HCT116 (cell line): ENCODE results near the gene XK. TPM values are rescaled to one million over a fixed set of nuclear protein-coding genes. Genes with fewer than 3 reads are reported as not detected.

Experiments used
- ATAC-seq: fragments of 200-7000 bp; cut with Tn5 transposase; 2 replicates; pipeline ENCODE4 v1.9.1; 2020; ENCODE audit warnings: mild to moderate bottlenecking, moderate library complexity
- BruUV-seq: library from RNA; stranded (reverse); fragments of 400-500 nt; replicated peaks from 2 replicates; lab custom pipeline; 2021; lab: Mats Ljungman, UMichigan
- CTCF ChIA-PET: fragments of 300-600 bp; sonication (Branson Sonifier 250); formaldehyde crosslinking; loops from one replicate; lab custom pipeline; 2021; ENCODE audit warnings: antibody characterized with exemption; lab: Charles Lee
- POLR2A ChIA-PET: fragments of 300-600, 350-600 bp; sonication (Branson Sonifier 250); formaldehyde crosslinking; loops from one replicate; lab custom pipeline; 2021; ENCODE audit warnings: antibody characterized with exemption; lab: Charles Lee
- RAD21 ChIA-PET, 2 experiments: fragments of 300-600 bp; sonication (Branson Sonifier 250); formaldehyde crosslinking; loops; one replicate each; lab custom pipeline; 2023; ENCODE audit warnings: low total read pairs in 2 of 2; ENCODE audit not compliant: uncharacterized antibody in 2 of 2, unreplicated experiment in 2 of 2, low non-redundant PET in 1 of 2; lab: Charles Lee
- DNase-seq: peaks from one replicate; pipeline ENCODE4 v3.0.0-alpha.2; 2010; ENCODE audit warnings: low read depth, low spot score
- H2AFZ ChIP-seq: fragments of 200-600 bp; shearing (Covaris generic), sonication (generic); 2 replicates; pipeline ENCODE4 v1.6.1; 2017; ENCODE audit warnings: low read depth, mixed run types, mixed read lengths, antibody characterized with exemption, low read length; ENCODE audit not compliant: poor library complexity, severe bottlenecking
- H3K27ac ChIP-seq: 2 replicates; pipeline ENCODE4 v1.5.1; 2012; ENCODE audit warnings: low read depth, low read length
- H3K27me3 ChIP-seq: fragments of 200-600 bp; sonication (generic); 2 replicates; pipeline ENCODE4 v1.6.1; 2016; ENCODE audit warnings: mixed run types, low read length, mixed read lengths; ENCODE audit not compliant: insufficient read depth
- H3K36me3 ChIP-seq, 2 experiments: fragments of 200-500 bp in 1 of 2; fragments of 200-600 bp in 1 of 2; sonication (Bioruptor generic) in 1 of 2; sonication (generic) in 1 of 2; 2 replicates each; pipeline versions ENCODE4 v1.5.1 to v1.6.1; 2014 to 2016; ENCODE audit warnings: low read length in 2 of 2, inconsistent platforms in 1 of 2, mixed read lengths in 1 of 2, mixed run types in 1 of 2; ENCODE audit not compliant: insufficient read depth in 2 of 2, control insufficient read depth in 1 of 2
- H3K4me1 ChIP-seq, 2 experiments: fragments of 200-600 bp in 1 of 2; sonication (generic) in 1 of 2; 2 replicates each; pipeline versions ENCODE4 v1.5.1 to v1.6.1; 2012 to 2017; ENCODE audit warnings: low read length in 2 of 2, inconsistent platforms in 1 of 2, mild to moderate bottlenecking in 1 of 2, mixed read lengths in 1 of 2, mixed run types in 1 of 2, moderate library complexity in 1 of 2; ENCODE audit not compliant: insufficient read depth in 2 of 2, control insufficient read depth in 1 of 2
- H3K4me2 ChIP-seq: fragments of 200-600 bp; sonication (generic); 2 replicates; pipeline ENCODE4 v1.6.1; 2017; ENCODE audit warnings: mixed run types, low read length, mixed read lengths
- H3K4me3 ChIP-seq, 2 experiments: fragments of 200-600 bp in 1 of 2; sonication (generic) in 1 of 2; replicated peaks in 1 of 2; 2 replicates each; pipeline ENCODE4 v1.5.1; 2011 to 2016; ENCODE audit warnings: low read length in 2 of 2, control low read depth in 1 of 2, low read depth in 1 of 2, mild to moderate bottlenecking in 1 of 2, mixed read lengths in 1 of 2, mixed run types in 1 of 2
- H3K79me2 ChIP-seq: fragments of 200-600 bp; sonication (generic); 2 replicates; pipeline ENCODE4 v1.6.1; 2017; ENCODE audit warnings: mild to moderate bottlenecking, mixed run types, low read length, moderate library complexity, mixed read lengths; ENCODE audit not compliant: insufficient read depth
- H3K9ac ChIP-seq: fragments of 200-600 bp; sonication (generic); 2 replicates; pipeline ENCODE4 v1.6.1; 2016; ENCODE audit warnings: low read length, mixed read lengths
- H3K9me2 ChIP-seq: fragments of 200-600 bp; sonication (generic), shearing (Covaris generic); 2 replicates; pipeline ENCODE4 v1.6.1; 2017; ENCODE audit warnings: mixed run types, mild to moderate bottlenecking, moderate library complexity; ENCODE audit not compliant: insufficient read depth
- H3K9me3 ChIP-seq, 2 experiments: fragments of 200-500 bp in 1 of 2; fragments of 200-600 bp in 1 of 2; sonication (Bioruptor generic) in 1 of 2; sonication (generic) in 1 of 2; 2 replicates each; pipeline ENCODE4 v1.6.1; 2014 to 2017; ENCODE audit warnings: low read length in 2 of 2, mixed read lengths in 2 of 2, inconsistent platforms in 1 of 2, low read depth in 1 of 2, mild to moderate bottlenecking in 1 of 2, mixed run types in 1 of 2, moderate library complexity in 1 of 2; ENCODE audit not compliant: control insufficient read depth in 1 of 2, insufficient read depth in 1 of 2
- H4K20me1 ChIP-seq: fragments of 200-600 bp; sonication (generic), shearing (Covaris generic); 2 replicates; pipeline ENCODE4 v1.6.1; 2017; ENCODE audit warnings: mixed run types, mild to moderate bottlenecking, moderate library complexity; ENCODE audit not compliant: insufficient read depth
- ATF3 ChIP-seq: IDR thresholded peaks from 2 replicates; pipeline ENCODE4 v1.6.1; 2012
- CBX3 ChIP-seq: IDR thresholded peaks from 2 replicates; pipeline ENCODE4 v1.6.1; 2012; ENCODE audit warnings: low read depth
- CEBPB ChIP-seq: IDR thresholded peaks from 2 replicates; pipeline ENCODE4 v1.6.1; 2012; ENCODE audit warnings: low read depth
- EGR1 ChIP-seq: IDR thresholded peaks from 2 replicates; pipeline ENCODE4 v1.6.1; 2012; ENCODE audit warnings: low read depth
- EZH2 ChIP-seq: fragments of 200-600 bp; sonication (generic); IDR thresholded peaks from 2 replicates; pipeline ENCODE4 v1.6.1; 2017; ENCODE audit warnings: antibody characterized with exemption, mixed run types
- FOSL1 ChIP-seq: IDR thresholded peaks from 2 replicates; pipeline ENCODE4 v1.6.1; 2012; ENCODE audit warnings: low read depth
- POLR2AphosphoS5 ChIP-seq: IDR thresholded peaks from 2 replicates; pipeline ENCODE4 v1.6.1; 2011; ENCODE audit warnings: mild to moderate bottlenecking, low read depth, low read length, moderate library complexity
- RAD21 ChIP-seq: IDR thresholded peaks from 2 replicates; pipeline ENCODE4 v1.6.1; 2012; ENCODE audit warnings: low read depth, mild to moderate bottlenecking
- SIN3A ChIP-seq: IDR thresholded peaks from 2 replicates; pipeline ENCODE4 v1.6.1; 2012; ENCODE audit warnings: low read depth
- SP1 ChIP-seq: IDR thresholded peaks from 2 replicates; pipeline ENCODE4 v1.6.1; 2012; ENCODE audit warnings: low read depth
- SRF ChIP-seq: IDR thresholded peaks from 2 replicates; pipeline ENCODE4 v1.6.1; 2012; ENCODE audit warnings: low read depth
- TCF7L2 ChIP-seq: IDR thresholded peaks from 2 replicates; pipeline ENCODE4 v1.7.0; 2011; ENCODE audit warnings: borderline replicate concordance, inconsistent platforms; ENCODE audit not compliant: insufficient read depth, insufficient read length; ENCODE audit errors: extremely low read depth
- YY1 ChIP-seq: IDR thresholded peaks from 2 replicates; pipeline ENCODE4 v1.6.1; 2011; ENCODE audit warnings: low read length, low read depth, moderate library complexity, mild to moderate bottlenecking; ENCODE audit not compliant: insufficient replicate concordance; ENCODE audit errors: extremely low read depth
- ZFX ChIP-seq: fragments of 450-650 bp; IDR thresholded peaks from 2 replicates; pipeline ENCODE4 v1.6.1; 2017
- intact Hi-C: fragments of 100-400 bp; cut with micrococcal nuclease; formaldehyde crosslinking; loops from 2 replicates; pipeline ENCODE4 v1.10.0; 2022
- total RNA-seq: library from RNA; stranded (reverse); gene quantifications from one replicate; pipeline ENCODE4 v1.2.1, GENCODE V29; 2021; ENCODE audit not compliant: unreplicated experiment
- TF ChIP-seq, protein P1 (sequence below): IDR thresholded peaks from 2 replicates; pipeline ENCODE4 v1.6.1; 2012; ENCODE audit warnings: low read depth

The XK gene
- total RNA-seq, 1 experiment from 2014 or later, result 2.6 TPM

GRCh38 chrX:37697169-37697760 lies 11.7 kb downstream of the XK start:
- RAD21 ChIA-PET, result no interaction called here
- H3K27me3 ChIP-seq, result no peaks in the 10 kb centered on the region
- intact Hi-C loops, result no loop called here
- no peaks in the 10 kb centered on the region for H4K20me1 ChIP-seq
- no peak for TF ChIP-seq CEBPB
- TF ChIP-seq SP1, result no peak
- TF ChIP-seq SRF, result no peak
- TF ChIP-seq, protein P1, sequence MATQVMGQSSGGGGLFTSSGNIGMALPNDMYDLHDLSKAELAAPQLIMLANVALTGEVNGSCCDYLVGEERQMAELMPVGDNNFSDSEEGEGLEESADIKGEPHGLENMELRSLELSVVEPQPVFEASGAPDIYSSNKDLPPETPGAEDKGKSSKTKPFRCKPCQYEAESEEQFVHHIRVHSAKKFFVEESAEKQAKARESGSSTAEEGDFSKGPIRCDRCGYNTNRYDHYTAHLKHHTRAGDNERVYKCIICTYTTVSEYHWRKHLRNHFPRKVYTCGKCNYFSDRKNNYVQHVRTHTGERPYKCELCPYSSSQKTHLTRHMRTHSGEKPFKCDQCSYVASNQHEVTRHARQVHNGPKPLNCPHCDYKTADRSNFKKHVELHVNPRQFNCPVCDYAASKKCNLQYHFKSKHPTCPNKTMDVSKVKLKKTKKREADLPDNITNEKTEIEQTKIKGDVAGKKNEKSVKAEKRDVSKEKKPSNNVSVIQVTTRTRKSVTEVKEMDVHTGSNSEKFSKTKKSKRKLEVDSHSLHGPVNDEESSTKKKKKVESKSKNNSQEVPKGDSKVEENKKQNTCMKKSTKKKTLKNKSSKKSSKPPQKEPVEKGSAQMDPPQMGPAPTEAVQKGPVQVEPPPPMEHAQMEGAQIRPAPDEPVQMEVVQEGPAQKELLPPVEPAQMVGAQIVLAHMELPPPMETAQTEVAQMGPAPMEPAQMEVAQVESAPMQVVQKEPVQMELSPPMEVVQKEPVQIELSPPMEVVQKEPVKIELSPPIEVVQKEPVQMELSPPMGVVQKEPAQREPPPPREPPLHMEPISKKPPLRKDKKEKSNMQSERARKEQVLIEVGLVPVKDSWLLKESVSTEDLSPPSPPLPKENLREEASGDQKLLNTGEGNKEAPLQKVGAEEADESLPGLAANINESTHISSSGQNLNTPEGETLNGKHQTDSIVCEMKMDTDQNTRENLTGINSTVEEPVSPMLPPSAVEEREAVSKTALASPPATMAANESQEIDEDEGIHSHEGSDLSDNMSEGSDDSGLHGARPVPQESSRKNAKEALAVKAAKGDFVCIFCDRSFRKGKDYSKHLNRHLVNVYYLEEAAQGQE, result no peak
- TF ChIP-seq YY1, result no peak
- no peak for TF ChIP-seq TCF7L2
- no peak for TF ChIP-seq CBX3
- no peak for TF ChIP-seq EGR1
- no peak for TF ChIP-seq ATF3
- TF ChIP-seq EZH2, result no peak
- TF ChIP-seq FOSL1, result no peak
- no peak for TF ChIP-seq RAD21
- no peak for TF ChIP-seq SIN3A
- no peak for TF ChIP-seq POLR2AphosphoS5
- TF ChIP-seq ZFX, result no peak
- TF ChIP-seq, all 23 proteins: peak for 0
- no TSS peak for BruUV-seq
- POLR2A ChIA-PET, result no interaction called here
- Histone ChIP-seq H3K27ac (no peak overlapping the region), H3K4me3 (no peak overlapping the region), H2AFZ (no peak overlapping the region), H3K9ac (no peak overlapping the region), H3K9me3 (no peaks in the 10 kb centered on the region), H3K4me2 (no peak overlapping the region), H3K36me3 (no peaks in the 10 kb centered on the region), H3K9me2 (no peaks in the 10 kb centered on the region), H3K4me1 (no peaks in the 10 kb centered on the region), H3K79me2 (no peaks in the 10 kb centered on the region)
- no peak for DNase-seq
- no peak for ATAC-seq
- CTCF ChIA-PET, result no interaction called here
